GM19023 (cell line): ENCODE data around the gene MEDAG.

Source experiments
- ATAC-seq: cut with Tn5 transposase; IDR thresholded peaks from one replicate; pipeline ENCODE4 v1.9.1; 2021; ENCODE audit warnings: mild to moderate bottlenecking, moderate library complexity; ENCODE audit not compliant: unreplicated experiment

Gene MEDAG

DNA sequence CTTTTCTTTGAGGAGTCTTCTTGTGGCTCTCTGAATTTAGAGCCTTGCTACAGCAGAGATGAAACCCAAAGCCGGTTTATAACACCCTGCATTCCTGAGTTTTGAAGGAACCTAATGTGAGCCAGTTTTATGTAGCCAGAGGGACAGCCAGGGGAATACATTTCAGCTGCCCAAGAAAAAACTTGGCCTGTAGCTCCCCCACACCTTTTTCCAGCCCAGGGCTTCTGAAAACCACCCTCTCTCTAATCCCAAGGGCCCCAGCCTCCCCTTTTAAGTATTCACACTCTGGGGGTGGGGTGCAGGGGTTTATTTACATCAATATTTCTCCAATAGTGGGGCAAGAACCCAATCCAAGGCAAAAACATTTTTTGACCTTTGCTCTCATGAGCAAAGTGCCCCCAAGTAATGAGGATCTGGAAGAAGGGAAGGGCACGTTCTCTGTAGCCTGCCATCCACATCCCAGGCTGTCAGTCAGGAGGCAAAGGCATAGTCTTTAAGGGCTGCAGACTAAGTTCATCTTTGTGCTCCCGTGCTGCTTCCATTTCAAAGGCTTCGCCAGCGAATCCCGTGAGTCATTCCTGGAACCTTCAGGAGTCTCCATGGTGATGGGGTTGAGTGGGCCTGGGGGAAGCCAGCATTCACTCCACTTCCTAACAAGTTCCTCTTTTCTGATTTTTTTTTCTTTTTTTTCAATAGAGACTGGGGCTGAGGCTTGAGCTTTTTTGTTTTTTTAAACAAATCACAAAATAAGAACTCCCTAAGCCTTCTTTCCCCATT lies 33.2 kb upstream of the MEDAG start:
- no peak for ATAC-seq

DNA sequence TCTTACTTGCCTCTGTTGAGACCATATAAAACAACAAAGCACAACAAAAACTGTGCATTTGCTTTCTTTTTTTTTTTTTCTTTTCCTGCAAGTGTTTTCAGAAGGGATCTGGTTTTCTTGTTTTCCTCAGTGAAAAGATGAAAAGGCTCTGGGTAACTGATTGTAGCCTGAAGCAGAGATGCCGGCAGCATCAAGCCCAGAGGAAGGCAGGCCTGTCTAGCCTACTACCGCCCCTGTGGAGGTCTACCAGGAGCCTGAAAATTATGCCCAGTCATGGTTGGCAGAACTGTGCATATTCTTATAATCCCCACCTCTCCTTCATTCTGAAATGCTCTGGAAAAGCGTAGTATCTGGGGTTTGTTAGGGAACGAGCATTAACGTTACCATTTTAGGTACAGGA lies 32.6 kb upstream of the MEDAG start:
- ATAC-seq = no peak

DNA sequence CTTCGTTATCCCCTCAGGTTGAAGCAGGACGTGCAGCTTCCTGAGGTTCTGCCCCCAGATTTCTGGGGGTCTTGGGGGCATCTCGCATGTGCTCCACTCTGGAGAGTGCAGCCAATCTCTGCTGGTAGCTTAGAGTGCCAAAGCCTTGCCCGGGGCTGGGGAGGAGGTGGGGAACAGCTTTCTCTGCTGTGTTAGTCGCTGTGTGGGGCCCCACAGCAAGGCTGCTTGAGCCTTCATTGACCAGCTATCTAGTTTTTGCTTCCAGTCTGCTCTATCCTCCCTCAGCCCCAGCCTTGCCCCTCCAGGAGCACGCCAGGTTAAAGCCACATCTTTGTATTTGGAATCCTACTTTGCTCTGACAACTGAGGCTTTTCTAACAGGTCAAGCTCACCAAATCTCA lies 32.0 kb upstream of the MEDAG start:
- ATAC-seq = no peak

DNA sequence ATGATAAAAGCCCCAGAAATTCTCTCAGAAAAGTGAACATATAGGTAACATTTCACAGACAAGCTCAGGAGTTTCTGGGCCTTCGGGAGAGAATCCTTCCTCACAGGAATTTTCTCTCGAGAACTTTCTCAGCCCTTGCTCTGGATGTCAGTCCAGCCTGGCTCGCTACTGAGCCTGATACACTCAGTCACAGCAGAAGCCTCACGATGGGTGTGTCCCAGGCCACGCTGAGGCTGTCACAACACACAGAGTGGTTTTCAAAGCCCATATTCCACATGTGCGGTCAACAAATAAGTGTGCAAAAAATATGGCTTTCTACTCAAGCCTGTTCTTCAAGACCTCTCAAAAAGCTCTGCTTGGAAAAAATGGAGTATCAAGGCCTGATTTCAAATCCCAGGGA lies 31.5 kb upstream of the MEDAG start:
- ATAC-seq = no peak

DNA sequence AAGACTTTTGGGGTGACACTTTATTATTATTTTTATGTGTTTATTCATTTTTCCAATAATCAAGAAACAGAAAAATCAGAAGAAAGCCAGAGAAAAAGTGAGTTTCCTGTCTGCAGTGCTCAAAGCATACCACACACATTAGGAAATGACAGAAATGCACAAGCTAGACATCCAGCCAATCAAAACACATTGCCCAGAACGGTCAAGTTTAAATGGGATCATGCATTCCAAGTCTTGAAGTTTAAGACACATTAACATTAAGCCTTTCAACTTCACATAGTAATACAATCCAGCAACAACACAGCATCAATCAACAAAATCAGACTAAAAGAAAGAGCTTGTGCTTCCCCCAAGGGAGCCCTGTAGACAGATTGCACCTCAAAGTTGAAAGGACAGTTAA lies 28.7 kb upstream of the MEDAG start:
- ATAC-seq = no peak

DNA sequence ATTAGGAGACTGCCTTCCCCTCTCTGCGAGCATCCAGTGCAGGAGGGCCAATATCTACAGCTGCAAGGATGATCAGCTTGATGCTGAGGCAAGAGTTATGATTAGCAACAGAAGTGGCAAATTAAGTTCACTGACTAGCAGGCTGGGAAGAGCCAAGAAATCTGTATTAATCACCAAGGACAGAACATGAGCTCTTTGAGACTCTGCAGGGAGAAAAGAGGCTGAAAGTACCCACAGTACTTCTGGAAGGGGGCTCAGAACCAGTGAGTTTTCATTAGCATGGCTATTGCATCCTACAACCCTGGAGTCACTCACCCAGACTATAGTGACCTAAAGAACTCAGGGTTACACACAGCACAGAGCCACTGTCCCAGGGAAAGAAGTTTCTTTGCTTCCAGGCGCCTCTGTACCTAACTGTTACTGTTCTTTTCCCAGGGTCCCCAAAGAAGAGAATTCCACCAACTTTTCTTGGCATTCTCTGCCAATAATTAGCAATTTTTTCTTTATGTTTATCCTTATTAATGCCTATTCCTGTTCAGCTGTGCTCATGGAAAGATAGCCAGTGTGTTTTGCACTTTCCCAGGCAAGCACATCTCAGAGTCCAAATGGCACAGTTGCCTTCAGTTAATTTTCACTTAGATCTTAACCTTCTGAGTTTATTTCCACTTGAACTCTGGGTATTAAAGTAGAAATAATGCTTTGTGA lies 25.8 kb upstream of the MEDAG start:
- ATAC-seq = no peak

DNA sequence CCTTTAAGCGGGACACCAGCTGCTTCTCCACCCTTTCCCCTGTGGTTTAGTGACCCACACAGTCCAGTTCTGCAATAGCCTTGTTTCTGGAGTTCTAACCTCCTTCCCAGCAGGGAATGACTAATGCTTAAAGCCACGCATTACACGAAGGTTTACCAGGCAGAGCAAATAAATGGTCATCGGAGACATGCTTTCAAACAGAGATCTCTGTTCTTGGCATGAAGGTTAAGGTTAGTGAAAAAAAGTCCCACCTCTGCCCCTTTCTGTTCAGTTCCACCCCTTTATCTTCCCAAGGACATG lies 25.3 kb upstream of the MEDAG start:
- ATAC-seq = no peak

DNA sequence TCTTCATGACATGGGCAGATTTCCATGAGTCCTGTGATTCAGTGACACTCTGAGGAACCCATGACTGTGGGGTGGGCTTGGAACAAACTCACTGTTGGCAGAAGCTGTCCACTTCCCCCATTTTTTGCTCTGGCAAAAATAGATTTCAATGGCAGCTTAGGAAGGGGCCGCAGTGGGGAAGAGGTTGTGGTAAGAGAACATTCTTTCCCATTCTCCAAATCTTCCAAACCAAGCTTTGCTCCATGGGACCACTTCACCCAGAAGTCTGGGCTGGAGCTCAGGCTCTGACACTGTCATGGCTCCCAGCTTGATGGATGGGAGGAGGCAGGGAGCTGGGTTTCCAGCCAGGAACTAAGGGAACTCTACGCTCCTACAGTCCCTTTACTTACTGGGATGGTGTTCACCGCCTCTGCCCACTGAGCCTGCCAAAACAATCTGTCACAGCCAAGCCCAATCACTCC lies 24.9 kb upstream of the MEDAG start:
- no peak for ATAC-seq

DNA sequence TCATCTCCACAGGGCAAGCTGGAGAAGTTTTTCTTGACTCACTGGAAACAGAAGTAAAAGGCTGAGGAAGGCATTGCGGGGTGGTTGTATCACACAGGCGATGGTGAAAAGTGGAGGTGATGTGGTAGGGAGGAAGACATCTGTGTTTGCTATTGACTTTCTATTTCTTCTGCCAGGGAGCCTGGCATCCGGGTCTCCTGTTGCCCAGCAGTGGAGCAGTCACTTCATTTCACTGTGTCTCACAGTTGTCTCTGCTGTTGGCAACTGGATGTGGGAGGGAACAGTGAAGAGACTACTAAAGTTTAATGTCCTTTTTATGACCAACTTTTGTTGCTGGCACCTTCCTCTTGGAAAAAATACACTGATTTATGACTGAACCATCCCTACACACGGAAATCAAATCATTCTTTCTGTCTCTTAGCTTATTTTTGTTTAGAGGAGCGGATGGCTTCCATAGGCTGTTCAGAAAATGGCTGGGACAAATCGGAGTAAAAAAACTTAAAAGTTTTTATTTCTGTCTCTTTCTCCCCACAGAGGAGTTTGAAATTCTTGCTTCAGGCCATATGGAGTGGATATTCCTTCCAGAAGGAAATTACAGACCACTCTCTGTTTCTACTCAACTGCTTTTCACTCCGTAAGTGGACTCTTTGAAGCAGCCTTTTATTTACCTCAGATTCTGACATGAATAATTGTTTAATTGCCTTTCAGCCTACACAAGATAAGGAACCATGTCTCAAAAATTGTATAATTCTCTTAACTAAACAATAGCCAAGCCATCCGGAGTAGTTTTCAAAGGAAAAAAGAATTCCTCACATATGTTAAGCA lies 23.8 kb upstream of the MEDAG start:
- no peak for ATAC-seq

DNA sequence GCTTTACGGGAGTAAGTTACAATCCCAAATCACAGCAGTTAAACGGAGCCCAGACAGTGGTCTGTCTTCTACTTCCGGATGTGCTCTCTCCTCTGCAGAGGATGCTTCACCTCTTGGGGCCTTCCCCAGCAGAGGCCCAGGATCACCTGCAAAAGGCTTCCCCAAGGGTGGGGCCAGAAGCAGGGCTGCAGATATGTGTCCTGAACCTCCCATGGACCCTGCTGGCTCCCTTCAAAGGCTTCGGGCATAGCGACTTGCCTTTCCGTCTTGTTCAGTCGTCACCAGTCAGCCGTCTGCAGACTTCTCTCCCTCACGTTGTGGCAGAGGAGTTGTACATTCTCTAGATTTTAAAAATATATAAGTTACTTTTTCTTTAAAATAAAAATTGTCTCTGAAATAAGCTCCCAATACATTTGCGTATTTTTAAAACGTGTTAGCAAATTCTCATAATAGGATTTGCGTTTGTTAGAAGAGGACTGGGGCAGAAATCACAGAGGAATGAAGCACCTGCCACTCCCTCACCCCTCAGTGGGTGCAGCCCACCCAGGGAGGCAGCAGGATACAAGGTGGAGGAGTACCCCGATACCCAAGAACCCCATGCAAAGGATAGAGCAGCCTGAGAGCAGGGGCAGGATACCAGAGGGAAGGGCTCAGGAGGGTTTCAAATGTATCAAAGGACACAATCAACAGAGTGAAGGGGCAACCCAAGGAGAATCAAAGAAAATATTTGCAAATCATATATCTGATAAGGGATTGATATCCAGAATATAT lies 22.9 kb upstream of the MEDAG start:
- no peak for ATAC-seq

DNA sequence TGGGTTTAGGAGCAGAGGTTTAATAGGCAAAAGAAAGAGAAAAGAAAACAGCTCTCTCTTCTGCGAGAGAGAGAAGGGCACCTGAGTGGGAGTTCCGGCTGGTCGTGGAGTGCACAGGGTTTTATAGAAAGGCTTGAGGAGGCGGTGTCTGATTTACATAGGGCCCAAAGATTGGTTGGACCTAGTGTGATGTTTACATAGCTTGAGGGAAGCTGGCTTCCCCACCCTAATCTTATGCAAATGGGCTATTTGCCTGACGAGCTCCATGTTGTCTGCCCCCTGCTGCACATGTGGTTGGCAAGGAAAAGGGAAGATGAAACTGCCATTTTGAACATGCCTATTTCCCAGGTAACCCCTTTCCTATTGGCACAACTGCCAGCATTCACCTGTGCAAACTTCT lies 21.5 kb upstream of the MEDAG start:
- no peak for ATAC-seq

DNA sequence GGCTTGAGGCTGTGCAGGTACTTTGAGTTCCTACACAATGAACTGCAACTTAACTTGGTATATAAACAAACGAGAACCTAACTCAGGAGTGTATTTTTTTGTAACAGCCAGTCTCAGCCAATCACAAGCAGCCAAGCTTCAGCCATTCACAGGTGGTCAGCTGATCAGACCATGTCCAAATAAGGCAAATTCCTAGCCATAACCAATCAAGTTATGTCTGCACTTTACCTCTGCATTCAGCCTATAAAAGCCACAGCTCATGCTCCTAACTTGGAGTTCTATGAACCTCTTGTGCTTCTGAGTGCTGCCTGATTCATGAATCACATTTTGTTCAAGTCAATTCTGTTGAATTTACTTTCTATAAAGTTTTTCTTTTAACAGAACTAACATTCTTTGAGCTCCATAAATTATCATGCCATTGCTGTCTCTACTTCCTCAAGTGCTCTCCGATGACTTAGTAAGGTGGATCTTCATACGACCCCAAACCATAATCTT lies 16.8 kb upstream of the MEDAG start:
- no peak for ATAC-seq

DNA sequence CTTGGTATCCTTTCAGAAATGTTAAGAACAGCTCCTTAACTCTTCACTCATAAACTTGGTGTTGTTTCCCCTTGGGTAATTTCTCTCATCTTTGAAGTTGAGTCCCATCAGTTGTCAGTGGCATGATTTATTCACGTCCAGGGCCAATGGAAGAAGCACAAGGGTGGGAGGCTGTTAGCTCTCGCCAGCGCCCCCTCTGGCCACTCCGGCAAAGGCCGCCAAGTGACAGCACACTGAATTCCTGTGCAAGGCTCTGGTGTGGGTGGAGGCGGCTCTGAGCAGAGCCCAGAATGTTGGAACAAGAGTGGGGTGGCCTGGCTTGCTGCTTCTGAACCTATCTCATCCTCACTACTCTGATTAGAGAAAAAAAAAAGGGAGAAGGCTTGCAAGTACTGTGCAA lies 13.1 kb upstream of the MEDAG start:
- no peak for ATAC-seq

DNA sequence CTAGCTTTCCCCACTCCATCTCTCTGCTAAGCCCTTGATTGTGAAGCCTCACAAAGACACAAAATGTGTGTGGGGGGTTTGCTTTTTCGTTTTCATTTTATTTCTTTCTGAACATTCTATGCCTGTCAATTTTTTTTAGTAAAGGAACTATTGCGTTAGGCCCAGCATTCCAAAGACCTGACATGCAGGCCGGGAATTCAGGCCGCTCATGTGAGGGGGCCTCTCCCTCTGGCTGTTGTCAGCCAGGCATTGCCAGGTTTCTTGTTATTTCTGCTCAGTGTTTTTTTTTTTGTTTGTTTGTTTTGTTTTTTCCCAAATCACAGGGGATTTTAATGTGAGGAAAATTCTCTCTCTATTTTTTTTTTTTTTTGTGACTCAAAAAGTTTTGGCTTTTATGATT lies 10.3 kb upstream of the MEDAG start:
- no peak for ATAC-seq

DNA sequence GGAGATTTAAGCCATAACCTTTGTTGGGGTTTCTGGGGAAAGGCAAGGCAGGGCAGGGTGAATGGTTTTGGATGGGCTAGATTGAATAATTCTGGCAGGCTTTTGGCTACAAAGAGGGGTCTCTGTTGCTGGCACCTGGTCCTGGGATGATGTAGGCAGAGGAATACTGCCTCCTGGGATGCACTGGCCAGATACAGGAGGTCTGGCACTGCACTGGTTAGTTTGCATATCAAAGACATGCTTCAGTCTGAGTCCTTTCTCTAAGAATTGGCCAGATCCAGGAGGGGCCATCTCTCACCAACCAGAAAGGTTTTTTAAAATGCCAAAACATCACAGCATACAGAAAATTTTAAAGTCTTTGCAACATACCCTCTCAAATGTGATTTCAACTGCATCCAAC lies 8.0 kb upstream of the MEDAG start:
- no peak for ATAC-seq

DNA sequence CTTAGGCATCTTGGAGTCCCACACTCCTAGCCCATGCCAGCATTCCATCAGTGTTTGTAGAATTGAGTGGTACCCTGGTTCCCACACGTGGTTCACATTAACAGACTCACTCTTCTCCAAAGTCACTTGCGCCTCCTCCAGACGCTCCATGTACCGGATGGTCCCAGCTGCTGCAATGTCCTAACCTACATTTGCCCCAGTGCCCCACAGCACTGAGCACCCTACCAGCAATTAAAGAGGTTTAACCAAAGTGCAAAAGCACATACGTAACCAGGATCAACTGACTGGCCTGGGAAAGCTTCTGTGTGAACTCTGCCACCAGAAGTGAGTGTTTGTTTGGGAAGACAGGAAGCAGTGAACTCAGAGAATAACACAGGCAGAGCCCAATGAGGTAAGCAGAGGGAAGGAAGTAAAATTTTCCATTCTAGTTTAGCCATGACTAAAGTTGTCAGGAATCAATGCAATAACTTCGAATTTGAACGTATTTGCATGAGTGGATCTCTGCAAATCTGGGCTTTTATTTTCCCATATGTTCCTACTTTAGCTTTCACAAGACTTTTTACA lies 7.3 kb upstream of the MEDAG start:
- ATAC-seq = no peak

DNA sequence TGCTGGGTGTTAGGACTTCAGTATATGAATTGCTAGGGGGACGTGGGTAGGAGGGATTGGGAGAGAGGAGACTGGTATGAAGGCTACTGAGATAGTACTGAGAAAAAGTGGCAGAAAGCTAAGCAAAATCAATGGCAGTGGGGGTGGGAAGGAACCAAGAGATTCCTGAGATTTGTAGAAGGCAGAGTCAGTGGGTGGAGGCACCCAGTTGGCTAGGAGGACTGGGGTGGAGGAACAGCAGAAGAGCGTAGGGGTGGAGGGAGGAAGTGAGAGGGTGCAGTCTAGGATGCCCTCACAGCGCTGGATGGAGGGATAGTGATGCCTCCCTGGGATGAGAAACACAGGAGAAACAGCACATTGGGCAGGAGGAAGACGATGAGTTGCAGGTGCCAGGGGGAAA lies 5.6 kb upstream of the MEDAG start:
- no peak for ATAC-seq

DNA sequence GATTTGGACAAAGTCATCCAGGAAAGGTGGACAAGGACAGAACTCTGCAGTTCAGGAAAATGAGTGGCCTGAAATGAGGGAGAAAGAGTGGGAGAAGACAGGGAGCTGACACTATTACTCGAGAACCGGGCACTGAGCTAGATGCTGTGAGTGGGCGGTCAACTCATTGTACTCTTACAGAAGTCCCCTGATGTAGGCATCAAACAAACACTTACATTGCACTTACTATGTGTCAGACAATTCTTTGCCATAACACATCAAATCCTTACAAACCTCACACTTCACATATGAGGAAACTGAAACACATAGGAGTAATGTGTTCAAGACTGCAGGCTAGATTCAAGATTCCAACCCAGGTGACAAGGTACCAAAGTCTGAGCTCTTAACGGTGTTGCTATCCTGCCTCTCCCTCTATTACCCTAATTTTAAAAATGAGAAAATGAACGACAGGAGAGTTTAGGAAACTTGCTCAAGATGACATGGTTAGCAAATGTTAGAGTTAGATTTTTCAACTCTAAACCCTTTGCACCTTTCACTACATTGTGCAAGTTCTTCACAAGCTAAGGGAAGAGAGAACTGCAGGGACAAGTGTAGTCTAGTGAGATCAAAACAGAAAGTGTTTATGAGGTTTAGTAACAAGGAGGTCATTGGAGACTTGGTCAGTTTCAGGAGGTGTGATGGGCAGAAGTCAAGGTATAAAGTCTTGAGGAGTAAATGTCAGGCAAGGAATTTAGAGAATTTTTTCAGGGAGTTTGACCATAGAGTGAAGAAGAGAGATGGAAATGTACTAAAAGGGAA lies 4.9 kb upstream of the MEDAG start:
- no peak for ATAC-seq

DNA sequence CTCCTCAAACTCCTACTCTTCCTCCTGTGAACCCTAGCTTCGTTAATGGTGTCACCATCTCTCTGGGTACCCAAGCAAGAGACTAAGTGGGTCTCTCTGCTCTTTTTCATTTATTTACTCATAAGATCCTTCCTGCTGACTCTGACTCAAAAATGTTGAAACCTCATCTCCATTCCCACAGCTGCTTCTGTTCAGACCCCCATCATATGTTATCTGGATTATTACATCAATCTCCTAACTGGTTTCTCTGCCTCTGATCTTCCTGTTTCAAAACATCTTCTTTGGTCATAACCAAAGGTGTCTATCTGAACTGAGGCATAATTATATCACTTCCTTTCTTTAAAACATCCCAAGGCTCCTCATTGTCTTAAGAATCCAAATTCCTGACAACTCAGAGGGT lies 2.0 kb upstream of the MEDAG start:
- no peak for ATAC-seq
